GM19397 (cell line): ENCODE data around the gene ASTN1.

Source experiments
- ATAC-seq: cut with Tn5 transposase; IDR thresholded peaks from one replicate; pipeline ENCODE4 v1.9.1; 2021; ENCODE audit warnings: mild to moderate bottlenecking, moderate library complexity; ENCODE audit not compliant: unreplicated experiment

Gene ASTN1

DNA sequence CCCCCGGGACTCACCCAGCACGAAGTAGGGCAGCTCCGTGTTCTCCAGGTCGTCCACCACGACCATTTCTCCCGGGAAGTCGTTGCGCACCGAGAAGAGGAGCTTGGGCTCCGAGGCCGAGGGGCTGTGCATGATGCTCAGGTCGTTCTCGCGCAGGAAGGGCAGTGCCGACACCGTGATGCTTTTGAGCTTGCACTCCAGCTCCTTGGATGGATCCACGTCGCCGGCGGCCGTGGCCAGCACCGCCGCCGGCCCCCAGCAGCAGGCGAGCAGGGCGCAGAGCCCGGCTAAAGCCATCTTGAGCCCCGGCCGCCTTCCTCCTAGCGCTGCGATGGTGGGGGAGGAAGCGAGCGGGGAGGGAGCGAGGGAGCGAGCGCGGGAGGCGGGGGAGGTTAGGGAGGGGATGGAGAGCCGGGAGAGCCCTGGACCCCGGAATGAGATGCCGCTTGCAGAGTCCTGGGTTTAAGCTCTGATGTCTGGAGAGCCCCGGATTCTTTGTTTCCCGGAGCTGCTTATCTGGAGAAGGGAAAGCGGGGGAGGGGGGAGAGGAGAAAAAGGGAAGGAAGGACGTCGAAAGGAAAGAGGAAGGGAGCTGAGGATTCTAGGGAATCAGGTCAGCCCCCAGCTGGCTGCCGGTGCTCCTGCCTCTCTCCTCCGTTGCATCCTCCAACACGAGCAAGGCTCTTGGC, at the start of gene ASTN1:
TSS of gene ASTN1 (minus strand) at position 333 of the 689 bp plus-strand sequence. CDS start at position 297, 36 bp downstream.
- ATAC-seq, result no peak

DNA sequence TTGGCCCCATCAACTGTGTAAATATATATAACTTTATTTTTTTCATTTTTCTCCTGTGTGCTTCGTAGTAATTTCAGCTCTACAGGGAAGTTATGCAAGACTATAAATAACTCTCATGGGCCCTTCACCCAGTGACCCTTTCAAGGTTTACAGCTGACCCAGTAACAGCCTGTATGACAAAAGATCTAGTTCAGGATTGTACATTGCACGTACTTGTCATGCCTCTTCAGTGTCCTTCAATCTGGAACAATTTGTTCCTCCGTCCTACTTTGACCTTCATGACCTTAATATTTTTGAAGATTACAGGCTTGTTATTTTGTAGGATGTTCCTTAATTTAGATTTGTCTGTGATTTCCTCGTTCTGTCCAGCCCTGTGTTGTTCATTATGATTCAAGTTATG, 46.7 kb upstream of the ASTN1 start:
- no peak for ATAC-seq

DNA sequence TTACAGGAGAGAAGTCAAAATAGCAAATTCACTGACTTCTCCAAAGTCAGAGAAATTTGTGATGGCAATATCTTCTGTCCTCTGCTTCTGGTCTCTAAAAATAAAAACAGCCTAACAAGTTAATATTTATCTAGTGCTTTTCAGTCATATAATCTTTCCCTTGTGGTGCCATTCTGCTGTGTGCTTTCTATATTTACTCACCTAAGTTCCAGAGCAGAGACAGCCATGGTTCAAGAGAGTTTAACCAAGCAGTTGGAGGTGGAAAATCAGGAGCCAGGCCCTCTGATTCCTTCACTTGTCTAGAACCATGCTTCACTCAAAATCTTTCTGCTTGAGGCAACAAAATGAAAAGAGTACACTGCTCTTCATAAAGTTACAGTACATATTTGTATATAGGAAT, 45.6 kb upstream of the ASTN1 start:
- no peak for ATAC-seq

DNA sequence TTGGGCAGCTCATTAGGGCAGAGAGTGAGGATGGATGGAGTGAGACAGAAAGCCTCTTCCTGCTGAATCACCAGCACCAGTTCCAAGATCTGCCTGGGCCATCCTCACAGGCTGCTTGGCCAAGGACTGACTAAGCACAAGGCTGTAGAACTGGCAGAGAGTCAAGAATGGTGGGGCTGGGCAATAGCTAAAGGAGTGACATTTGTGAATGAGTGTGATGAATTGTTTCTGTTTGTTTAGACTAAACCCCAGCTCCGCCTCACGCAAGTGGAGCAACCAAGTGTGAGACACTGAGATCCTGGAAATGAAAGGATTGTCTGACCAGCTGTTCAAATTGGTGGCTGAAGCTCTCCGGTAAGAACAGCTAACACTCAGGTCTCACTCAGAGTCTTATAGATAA, 44.8 kb upstream of the ASTN1 start:
- ATAC-seq, result no peak

DNA sequence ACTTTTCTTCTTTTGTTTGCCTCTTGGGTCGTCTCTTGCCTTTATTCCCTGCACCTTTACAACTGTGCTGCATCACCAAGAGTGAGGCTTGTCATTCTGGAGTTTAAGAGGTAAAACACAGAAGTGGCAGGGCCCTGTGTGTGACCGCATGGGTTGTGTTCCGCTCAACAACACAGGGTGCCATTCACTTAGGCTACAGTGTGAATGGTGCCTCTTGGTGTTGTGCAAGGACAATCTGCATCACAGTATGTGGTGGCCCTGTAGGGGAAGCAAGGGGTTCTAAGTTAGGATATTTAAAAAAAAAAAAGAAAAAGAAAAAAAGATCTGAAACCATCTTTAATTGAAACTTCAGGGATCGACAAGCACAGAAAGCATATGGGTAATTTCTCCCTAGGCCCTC, 44.4 kb upstream of the ASTN1 start:
- no peak for ATAC-seq

DNA sequence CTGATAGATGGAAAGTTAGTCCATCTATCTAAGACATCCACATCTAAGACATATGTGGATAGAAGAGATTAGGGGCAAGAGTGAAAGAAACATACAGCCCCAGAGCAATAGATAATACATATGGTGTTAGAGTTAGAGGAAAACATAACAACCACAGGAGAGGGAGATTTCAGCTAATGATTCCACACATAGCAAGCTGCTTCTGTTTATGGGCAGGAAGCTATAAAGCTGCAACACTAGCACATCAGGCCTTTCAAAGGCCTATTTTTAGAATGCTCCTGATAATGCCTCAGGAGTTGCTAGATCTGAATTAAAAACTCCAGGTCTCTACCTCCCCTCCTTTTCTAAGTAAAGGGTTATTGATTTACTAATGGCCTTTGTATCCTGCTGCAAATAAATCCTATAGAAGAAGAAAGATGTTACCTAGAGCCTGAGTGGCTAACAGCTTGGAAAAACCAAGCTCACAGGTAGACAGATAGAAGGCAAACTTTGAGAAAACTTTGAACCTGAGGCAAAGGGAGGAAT, 42.4 kb upstream of the ASTN1 start:
- no peak for ATAC-seq

DNA sequence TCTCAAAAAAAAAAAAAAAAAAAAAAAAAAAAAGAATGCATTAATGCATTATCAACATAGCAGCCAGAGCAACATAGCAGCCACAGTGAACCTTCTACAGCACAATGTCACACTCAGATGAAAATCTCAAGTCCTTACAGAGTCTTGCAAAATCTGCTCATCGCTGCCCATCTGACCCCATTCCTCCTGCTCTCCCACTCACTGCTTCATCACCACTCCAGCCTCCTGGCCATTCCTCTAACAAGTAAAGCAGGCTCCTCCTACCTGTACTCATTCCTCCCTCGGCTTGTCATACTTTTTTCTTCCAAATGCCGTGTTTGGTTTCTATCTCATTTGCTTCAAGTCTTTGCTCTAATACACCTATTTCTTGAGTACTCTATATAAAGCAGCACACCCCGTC, 35.8 kb upstream of the ASTN1 start:
- no peak for ATAC-seq

DNA sequence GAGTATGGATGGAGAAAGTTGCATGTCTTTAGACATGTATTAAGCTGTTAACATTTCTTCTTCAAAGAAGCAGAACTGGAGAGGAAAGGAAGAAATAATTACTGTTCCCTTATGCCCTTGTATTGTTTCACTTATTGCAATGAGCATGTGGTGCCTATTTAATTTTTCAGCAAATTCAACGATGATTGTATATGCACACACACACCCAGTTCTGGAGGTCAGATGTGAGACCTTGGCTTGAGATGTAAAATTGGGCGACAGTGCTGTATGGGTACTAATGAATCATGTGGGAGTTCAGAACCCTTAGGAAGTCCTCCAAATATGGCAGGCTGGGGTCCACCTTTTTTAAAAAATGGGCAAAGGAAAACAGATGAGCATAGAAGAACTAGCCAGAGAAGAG, 33.7 kb upstream of the ASTN1 start:
- no peak for ATAC-seq

DNA sequence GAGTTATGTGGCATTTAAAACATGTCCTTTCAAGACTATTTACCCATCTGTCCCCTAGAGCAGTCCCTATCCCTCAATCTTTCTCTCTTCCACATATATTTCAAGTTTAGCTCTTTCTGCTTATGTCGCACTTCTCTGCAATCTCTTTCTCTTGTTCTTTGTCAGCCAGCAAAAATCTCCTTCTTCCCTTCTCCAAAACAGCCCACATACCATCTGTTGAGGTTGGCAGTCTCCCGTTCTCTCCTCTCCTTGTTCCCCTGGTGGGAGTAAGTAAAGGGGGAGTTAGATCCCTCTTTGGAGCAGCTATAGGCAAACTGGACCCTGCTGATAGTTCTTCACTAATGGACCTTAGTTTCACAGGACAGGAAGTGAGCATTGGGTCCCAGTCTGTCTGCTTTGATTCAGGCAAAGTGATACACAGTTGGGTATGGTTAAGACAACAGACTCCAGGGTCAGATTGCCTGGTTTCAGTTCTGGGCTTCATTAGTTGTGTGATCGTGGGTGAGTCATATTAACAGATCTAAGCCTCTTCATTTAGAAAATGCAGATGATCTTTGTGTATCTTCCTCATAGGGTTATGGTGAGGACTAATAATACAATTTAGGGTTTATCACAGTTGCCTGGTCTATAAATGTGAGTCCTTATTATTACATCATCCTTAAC, 25.9 kb upstream of the ASTN1 start:
- no peak for ATAC-seq

DNA sequence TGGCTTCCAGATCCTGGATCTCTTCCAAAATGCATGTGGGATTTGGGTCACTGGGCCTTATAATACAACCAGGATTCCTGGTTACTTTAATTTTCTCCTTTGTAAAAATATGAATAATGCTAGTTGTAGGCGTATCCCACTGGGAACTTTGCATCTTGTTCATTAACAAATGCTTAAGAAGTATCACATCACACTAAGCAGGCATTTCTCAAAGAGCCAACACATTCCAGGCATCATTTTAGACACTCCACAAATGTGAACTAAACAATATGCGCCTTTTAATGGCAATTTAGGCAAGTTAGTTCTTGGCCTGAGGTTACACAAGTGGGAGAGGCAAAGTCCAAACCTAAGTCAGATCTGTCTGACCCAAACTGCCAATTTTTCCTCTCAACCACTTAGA, 22.1 kb upstream of the ASTN1 start:
- ATAC-seq, result no peak

DNA sequence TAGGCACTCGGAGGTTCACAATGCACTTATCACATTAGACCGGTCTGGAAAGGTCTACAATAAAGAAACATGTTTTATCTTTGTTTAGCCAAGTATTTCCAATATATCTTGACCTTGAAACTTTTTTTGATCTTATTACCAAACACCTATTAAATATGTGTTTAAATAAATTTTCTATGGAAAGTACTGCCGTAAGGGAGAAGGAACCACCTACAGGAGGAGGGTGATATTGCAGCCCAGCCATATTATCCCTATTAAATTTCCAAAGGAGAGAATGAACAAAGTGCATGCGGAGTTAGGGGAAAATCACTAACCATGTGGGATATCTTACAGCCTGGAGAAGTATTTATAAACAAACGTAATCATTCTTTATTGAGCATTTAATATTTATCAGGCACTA, 20.7 kb upstream of the ASTN1 start:
- ATAC-seq, result no peak

DNA sequence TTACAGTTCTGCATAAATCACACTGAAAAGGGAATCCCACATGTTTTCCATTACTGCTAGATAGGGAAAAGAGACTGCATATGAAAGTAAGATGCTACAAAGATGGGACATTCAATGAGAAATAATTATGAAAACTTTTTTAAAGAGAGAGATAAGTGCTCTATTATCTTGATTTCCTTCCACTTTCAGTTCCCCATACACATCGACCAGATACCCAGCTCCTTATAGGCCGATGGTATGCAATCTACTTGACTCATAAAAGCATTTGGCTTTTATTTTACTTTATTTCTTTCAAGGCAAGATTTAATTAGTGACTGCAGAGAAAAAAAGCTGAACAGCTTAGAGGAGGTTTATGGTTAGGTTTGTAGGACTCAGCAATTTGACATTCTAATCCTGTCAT, 19.3 kb upstream of the ASTN1 start:
- ATAC-seq, result no peak

DNA sequence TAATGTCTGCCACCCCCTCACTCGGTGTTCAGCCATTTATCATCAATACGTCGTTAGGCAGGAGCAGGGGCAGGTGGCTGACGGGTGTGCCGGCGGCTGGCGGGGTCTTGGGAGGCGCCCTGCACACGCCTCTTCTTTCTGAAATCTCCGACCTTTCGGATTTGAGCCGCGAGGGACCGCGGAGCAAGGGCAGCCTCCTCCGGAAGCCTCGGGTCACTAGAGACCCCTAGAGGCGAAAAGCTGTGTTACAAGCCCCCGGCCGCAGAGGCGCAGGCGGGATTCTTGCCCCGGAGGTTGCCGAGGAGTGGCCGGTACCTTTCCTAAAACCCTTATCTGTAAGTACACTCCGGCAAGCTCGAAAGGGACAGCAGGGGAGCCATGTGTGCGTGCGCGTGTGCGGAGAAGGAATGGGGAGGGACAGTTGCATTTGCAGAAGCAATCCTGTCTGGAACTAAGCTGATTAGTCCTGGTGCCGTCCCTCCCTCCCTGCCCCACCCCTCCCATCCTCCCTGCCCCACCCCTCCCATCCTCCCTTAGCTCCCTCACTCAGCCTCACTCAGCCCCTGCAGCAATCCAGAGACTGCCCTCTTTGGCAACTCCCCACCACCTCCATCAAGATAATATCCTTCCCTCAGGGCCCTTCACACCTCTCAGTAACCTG, 17.2 kb upstream of the ASTN1 start:
- ATAC-seq, result peak; percentile 92

DNA sequence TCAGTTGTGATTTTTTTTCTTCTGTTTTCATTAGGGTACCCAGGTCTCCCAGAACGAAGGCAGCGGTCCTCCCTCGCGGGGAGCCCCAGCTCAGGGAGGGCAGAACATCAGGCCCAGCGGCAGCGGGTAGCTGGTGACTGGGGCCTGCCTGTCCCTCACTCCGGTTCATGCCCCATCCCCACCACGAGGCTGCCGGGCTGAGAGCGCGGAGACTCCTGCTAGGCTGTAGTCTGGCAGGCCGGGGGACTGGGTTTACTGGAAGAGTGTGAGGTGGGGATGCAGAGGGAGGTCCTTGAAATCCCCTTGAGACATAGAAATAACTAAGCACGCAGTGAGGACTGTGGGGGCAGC, 16.7 kb upstream of the ASTN1 start:
- ATAC-seq, result peak; percentile 21

DNA sequence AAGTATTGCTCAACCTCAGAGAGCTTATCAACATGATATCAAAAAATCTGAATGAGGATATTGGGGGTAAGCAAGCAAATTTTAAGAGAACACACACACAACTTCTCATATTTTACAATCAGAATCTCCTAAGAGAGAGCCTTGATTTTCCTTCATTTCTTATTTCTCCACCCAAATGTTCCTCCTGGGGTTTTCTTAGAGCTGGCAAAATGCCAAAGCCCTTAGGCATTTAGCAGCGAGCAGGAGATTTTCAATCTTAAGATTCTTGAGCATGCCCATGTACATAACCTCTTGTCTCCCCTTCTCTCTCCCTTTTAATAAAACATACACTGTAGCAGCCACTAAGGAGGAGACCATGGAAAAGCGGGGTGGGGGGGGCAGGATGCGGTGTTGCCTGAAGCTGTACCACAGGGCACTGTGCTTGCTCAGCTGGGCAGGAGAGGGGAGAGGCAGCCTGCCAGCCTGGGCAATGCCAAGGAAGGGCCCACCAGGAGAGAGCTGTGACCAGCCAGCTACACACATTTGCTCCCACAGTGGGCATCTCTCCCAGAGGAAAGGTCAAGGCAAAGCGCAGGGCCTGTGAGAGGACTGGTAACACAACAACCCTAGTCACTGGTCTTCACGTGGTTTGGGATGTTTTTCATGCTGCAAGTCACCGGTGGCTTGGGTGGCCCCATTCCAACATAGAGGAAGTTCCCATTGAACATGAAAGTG, 10.6 kb upstream of the ASTN1 start:
- no peak for ATAC-seq

DNA sequence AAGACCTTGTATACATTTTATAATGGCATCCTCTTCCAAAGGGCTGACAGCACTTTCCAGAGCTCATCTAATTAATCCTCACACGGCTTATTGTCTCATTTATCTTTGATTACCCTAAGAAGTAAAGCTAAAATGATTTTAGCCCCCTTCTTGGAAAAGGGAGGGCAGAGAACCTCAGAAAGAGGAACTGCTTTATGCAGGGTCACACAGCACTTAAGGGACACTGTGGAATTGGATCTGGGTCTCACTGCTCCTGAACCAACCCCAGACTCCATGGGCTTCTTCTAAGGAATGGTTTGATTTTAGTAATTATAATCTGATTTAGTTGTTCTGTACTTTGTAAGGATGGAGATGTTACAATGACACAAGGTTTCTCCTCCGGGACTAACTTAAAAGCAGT, 9.5 kb upstream of the ASTN1 start:
- ATAC-seq, result no peak

DNA sequence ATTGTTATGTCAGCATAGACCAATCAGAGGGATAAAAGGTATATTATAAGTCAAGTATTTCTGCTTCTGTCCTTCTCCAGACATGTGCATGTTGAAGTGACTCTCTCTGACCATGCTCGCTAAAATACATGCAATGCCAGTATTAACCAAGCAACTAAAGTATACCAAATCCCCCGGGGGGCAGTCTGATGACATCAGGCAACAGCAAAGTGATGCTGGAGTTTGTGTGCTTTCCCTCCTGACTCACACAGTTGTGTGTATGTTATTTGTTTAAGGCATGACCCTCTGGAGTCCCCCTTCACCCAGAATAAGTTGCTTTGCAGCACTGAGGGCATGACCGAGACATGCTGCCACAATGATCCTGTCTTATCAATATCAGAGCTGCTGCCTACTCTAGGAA, 8.4 kb upstream of the ASTN1 start:
- no peak for ATAC-seq

DNA sequence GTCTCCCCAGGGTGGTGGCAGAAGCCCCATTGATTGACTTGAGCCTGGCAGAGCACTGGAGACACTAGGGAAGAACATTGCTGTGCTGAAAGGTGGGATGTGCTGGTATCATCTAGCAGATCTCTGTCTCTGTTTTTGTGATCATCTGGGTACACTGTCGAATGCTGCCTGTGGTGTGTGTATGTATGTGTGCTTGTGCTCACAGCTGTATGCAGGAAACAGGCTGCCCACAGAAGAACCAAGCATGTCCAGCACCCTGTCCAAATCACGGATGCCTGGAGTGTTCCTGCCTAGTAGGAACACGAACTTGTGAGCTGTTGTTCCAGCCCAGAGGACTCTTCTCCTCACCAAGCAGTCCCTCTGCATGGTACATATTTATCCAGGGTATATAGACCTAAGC, 7.8 kb upstream of the ASTN1 start:
- no peak for ATAC-seq

DNA sequence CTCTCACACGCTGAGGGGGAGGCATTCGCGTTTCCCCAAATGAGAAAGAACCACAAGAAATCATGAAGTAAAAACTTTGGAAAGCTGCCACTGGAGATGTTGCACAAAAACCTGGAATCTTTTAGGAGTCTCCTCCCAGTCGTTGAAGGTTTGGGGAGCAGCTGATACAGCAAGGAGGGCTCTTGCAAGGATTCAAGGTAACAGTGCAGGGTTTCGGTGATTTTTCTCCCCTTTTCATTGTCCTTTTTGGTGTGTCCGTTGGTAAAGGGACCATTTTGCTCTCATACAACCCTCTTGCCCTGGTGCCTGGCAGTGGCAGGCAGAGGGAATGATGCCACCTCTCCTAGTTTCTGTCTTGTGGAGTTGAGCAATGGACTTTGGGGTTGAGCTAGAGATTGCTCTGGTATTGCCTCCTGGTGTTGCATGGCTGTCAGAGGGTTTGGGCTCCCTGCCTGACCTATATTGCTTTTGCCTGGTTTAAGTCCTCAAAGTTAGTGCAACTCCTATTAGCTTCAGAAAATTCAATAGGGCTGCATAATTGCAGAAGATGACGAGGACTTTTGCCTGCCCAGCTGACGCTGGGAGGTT, 7.1 kb upstream of the ASTN1 start:
- ATAC-seq, result no peak

DNA sequence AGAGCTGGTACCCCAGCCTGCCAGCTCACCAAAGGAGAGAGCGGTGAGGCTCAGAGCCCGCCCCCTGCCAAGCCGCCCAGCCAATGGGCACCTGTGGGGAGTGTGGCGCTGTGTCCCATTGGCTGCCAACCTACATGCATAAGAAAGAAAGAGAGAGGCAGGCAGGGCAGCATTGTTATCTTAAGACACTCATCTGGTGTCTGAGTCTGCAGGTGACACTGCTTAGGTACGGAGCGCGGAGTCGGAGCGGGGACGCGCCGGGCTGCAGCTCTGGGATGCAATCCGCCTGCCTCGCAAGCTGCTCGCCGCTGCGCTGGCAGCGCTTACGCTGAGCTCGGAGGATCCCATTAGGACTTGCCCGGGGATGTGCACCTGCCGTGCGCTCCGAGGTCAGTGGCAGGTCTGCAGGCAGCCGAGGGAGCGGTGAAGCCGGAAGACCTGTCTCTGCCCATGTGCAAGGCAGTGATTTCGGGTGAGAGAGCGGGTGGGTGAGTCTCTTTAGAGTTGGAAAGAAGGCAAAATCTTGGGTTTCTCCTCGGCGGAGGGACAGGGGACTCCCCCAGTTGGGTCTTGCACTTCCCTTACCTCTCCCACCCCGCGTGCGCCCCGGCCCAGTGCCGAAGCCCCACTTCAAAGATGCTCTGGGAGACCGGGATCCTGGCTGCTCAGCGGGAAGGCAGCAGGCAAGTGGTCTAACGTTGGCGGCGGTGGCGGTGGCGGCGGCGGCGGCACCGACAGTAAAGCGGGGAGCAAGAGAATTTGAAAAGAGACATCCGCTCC, 6.4 kb upstream of the ASTN1 start, which contains the start of gene BRINP2:
TSS of gene BRINP2 (plus strand) at position 203 of the 780 bp plus-strand sequence. CDS start 58,919 bp downstream, outside the sequence.
- peak; percentile 63 for ATAC-seq
